Loucy (cell line): ENCODE measurements around the gene ABCA9.
"Not testable (repeated sequence)": the region's sequence is repeated elsewhere in the genome, so short reads cannot be mapped to it uniquely, and the experiment has no call there.

ENCODE experiments used
- H2AFZ ChIP-seq: fragments of 200-600 bp; sonication (generic); 2 replicates; pipeline ENCODE4 v1.6.0; 2016; ENCODE audit warnings: antibody characterized with exemption, mild to moderate bottlenecking, low read length, moderate library complexity
- H3F3A ChIP-seq: fragments of 200-600 bp; 2 replicates; pipeline ENCODE4 v1.6.0; 2016; ENCODE audit warnings: antibody characterized with exemption, low read depth, mild to moderate bottlenecking
- H3K27me3 ChIP-seq: fragments of 200-600 bp; sonication (generic); 2 replicates; pipeline ENCODE4 v1.6.1; 2014; ENCODE audit warnings: low read length, mild to moderate bottlenecking; ENCODE audit not compliant: insufficient read depth, poor library complexity, severe bottlenecking
- H3K36me3 ChIP-seq: fragments of 200-600 bp; sonication (generic); 2 replicates; pipeline ENCODE4 v1.6.1; 2016; ENCODE audit warnings: low read length; ENCODE audit not compliant: insufficient read depth
- H3K4me1 ChIP-seq: fragments of 200-600 bp; sonication (generic); 2 replicates; pipeline ENCODE4 v1.5.1; 2014; ENCODE audit warnings: low read length, mild to moderate bottlenecking; ENCODE audit not compliant: insufficient read depth, poor library complexity, severe bottlenecking
- H3K4me2 ChIP-seq: fragments of 200-600 bp; sonication (generic); 2 replicates; pipeline ENCODE4 v1.6.0; 2014; ENCODE audit warnings: antibody characterized with exemption, low read length, low read depth, mild to moderate bottlenecking; ENCODE audit not compliant: poor library complexity, severe bottlenecking
- H3K4me3 ChIP-seq: fragments of 200-600 bp; sonication (generic); 2 replicates; pipeline ENCODE4 v1.5.1; 2014; ENCODE audit warnings: low read length, mild to moderate bottlenecking, mixed read lengths; ENCODE audit not compliant: poor library complexity, severe bottlenecking
- H3K79me2 ChIP-seq: fragments of 200-600 bp; sonication (generic); 2 replicates; pipeline ENCODE4 v1.6.1; 2014; ENCODE audit warnings: low read length; ENCODE audit not compliant: insufficient read depth
- H3K9ac ChIP-seq: fragments of 200-600 bp; sonication (generic); 2 replicates; pipeline ENCODE4 v1.6.0; 2014; ENCODE audit warnings: mild to moderate bottlenecking, low read depth, low read length, moderate library complexity; ENCODE audit not compliant: poor library complexity, severe bottlenecking
- H3K9me2 ChIP-seq: fragments of 200-600 bp; sonication (generic); replicated peaks from 2 replicates; pipeline ENCODE4 v1.6.1; 2016; ENCODE audit warnings: low read depth, low read length, mixed read lengths
- H3K9me3 ChIP-seq: fragments of 200-600 bp; sonication (generic); 2 replicates; pipeline ENCODE4 v1.6.1; 2014; ENCODE audit warnings: mild to moderate bottlenecking, antibody characterized with exemption, low read length, low read depth; ENCODE audit not compliant: insufficient read depth
- H4K20me1 ChIP-seq: fragments of 200-600 bp; sonication (generic); 2 replicates; pipeline ENCODE4 v1.6.0; 2014; ENCODE audit warnings: antibody characterized with exemption, low read length, mild to moderate bottlenecking; ENCODE audit not compliant: insufficient read depth, poor library complexity, severe bottlenecking
- CTCF ChIP-seq: fragments of 200-600 bp; sonication (generic); conservative IDR thresholded peaks from 2 replicates; pipeline ENCODE4 v1.5.1; 2014; ENCODE audit warnings: mild to moderate bottlenecking, antibody characterized with exemption, low read length
- EZH2phosphoT487 ChIP-seq: fragments of 200-600 bp; IDR thresholded peaks from 2 replicates; pipeline ENCODE4 v1.6.1; 2018; ENCODE audit warnings: antibody characterized with exemption, mild to moderate bottlenecking, moderate library complexity, borderline replicate concordance

The ABCA9 gene

GRCh38 chr17:69012895-69013805 is 47.6 kb downstream of the ABCA9 start:
- no peak for TF ChIP-seq CTCF
- TF ChIP-seq EZH2phosphoT487: no peak

GRCh38 chr17:69009930-69010329 is 50.8 kb downstream of the ABCA9 start:
- Histone ChIP-seq H3K4me2 (no peak overlapping the region), H3K4me1 (no peaks in the 10 kb centered on the region), H3K4me3 (no peak overlapping the region), H3K27me3 (no peaks in the 10 kb centered on the region), H3F3A (no peaks in the 10 kb centered on the region), H2AFZ (no peak overlapping the region), H3K36me3 (no peaks in the 10 kb centered on the region), H3K9me2 (no peaks in the 10 kb centered on the region), H3K79me2 (no peaks in the 10 kb centered on the region), H3K9me3 (no peaks in the 10 kb centered on the region), H4K20me1 (no peaks in the 10 kb centered on the region), H3K9ac (no peak overlapping the region)
- TF ChIP-seq CTCF (no peak), EZH2phosphoT487 (no peak)

More at GRCh38 chr17:69012895-69013805, 47.6 kb downstream of the ABCA9 start:
- Histone ChIP-seq H3K9me2 (no peaks in the 10 kb centered on the region), H3K9ac (no peak overlapping the region), H3K79me2 (no peaks in the 10 kb centered on the region), H3K4me1 (no peaks in the 10 kb centered on the region), H3K27me3 (no peaks in the 10 kb centered on the region), H3F3A (no peaks in the 10 kb centered on the region), H4K20me1 (no peaks in the 10 kb centered on the region), H3K4me2 (no peak overlapping the region), H3K4me3 (no peak overlapping the region), H2AFZ (no peak overlapping the region), H3K9me3 (no peaks in the 10 kb centered on the region), H3K36me3 (no peaks in the 10 kb centered on the region)

GRCh38 chr17:69004759-69005158 is 56.0 kb downstream of the ABCA9 start:
- not testable (repeated sequence) for H3K36me3 ChIP-seq, H3K4me2 ChIP-seq, H4K20me1 ChIP-seq, H3K9me3 ChIP-seq, H3K27me3 ChIP-seq, H3F3A ChIP-seq, H3K4me1 ChIP-seq, H3K4me3 ChIP-seq, H2AFZ ChIP-seq, H3K9ac ChIP-seq, H3K9me2 ChIP-seq, H3K79me2 ChIP-seq

GRCh38 chr17:68999743-69000142 is 61.0 kb downstream of the ABCA9 start:
- H2AFZ ChIP-seq, H3K4me1 ChIP-seq, H3K4me2 ChIP-seq, H3K4me3 ChIP-seq, H3K79me2 ChIP-seq, H3K27me3 ChIP-seq, H3K9me2 ChIP-seq, H3K36me3 ChIP-seq, H3K9ac ChIP-seq, H4K20me1 ChIP-seq, H3F3A ChIP-seq, H3K9me3 ChIP-seq: not testable (repeated sequence)
